ENCODE data around the gene REEP1. TPM values are rescaled to one million over a fixed set of nuclear protein-coding genes. Genes with fewer than 3 reads are reported as not detected.

The REEP1 gene
- total RNA-seq, 1 donor from 2014 or later = 0.62 TPM

DNA sequence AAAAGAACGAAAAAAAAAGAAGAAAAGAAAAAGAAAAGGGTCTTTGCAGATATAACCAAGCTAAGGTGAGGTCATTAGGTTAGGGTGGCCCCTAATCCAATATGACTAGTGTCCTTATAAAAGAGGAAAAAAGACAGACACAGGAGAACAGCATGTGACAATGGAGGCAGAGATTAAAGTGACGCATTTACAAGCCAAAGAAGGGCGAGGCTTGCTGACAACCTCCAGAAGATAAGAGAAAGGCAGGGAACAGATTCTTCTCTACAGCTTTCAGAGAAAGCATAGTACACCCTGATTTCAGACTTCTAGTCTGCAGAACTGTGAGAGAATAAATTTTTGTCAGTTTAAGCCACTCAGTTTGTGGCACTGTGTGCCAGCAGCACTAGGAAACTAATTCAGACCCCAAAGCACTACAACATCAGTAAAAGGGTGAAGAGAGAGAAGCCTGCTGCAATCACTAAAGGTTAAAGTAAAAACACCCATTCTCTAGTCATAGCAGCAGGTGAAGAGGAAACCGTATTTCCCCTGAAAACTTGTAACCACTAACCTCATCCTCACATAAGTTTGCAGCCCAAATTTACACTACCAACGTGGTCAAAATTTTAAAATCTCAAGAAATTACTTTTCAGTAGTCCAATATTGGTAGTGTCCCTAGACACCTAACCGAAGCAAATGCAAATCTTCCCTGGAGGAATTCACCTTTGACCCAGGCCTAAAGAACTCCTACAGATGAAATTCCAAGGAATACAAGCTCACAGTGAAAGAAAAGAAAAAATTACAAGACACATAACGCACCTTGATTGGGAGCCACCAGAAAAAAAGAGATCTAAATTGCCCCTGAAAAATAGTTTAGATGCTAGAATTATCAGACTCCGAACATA lies 17.5 kb downstream of the REEP1 start:
- Mint-ChIP-seq H3K27ac (ENCODE audit: unreplicated experiment) (no peak overlapping the region), H3K4me1 (ENCODE audit: unreplicated experiment) (no peaks in the 10 kb centered on the region), H3K4me3 (ENCODE audit: unreplicated experiment) (no peak overlapping the region), H3K9me3 (ENCODE audit: unreplicated experiment) (no peaks in the 10 kb centered on the region), H3K36me3 (ENCODE audit: low read depth, unreplicated experiment) (no peaks in the 10 kb centered on the region), H3K27me3 (ENCODE audit: unreplicated experiment) (peaks cover 1% of the 10 kb centered on the region)
- no peak for TF ChIP-seq CTCF (IDR thresholded peaks at IDR 0.05; ENCODE audit: unreplicated experiment)
- DNase-seq (ENCODE audit: low spot score) = no peak

DNA sequence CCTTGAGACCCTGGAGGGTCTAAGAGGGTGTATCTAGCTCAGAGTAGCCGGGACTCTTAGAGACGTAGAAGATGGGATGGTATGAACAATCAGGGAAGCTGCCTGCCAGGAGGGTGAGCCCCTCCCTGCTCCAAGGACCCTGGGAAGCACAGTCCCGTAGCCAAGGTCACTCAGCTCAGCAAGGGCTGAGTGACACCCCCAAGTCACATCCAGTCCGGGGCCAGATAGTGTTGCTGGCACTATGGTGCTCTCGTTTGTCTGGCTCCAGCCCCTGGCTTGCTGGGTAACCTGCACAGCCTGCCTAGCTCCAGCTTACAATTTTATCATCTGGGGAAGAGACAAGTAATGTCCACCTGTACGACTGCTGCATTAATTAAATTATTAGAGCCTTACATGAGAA lies 22.3 kb downstream of the REEP1 start:
- Mint-ChIP-seq H3K36me3 (ENCODE audit: low read depth, unreplicated experiment) (no peaks in the 10 kb centered on the region), H3K4me3 (ENCODE audit: unreplicated experiment) (no peak overlapping the region), H3K27me3 (ENCODE audit: unreplicated experiment) (peaks cover 3% of the 10 kb centered on the region), H3K9me3 (ENCODE audit: unreplicated experiment) (no peaks in the 10 kb centered on the region), H3K4me1 (ENCODE audit: unreplicated experiment) (no peaks in the 10 kb centered on the region), H3K27ac (ENCODE audit: unreplicated experiment) (no peak overlapping the region)
- no peak for DNase-seq (ENCODE audit: low spot score)
- TF ChIP-seq CTCF (IDR thresholded peaks at IDR 0.05; ENCODE audit: unreplicated experiment) = no peak

- no peak for DNase-seq (ENCODE audit: low spot score)
- H3K27me3 Mint-ChIP-seq (ENCODE audit: unreplicated experiment) = peaks cover 1% of the 10 kb centered on the region
- H3K4me3 Mint-ChIP-seq (ENCODE audit: unreplicated experiment) = no peak overlapping the region
- H3K9me3 Mint-ChIP-seq (ENCODE audit: unreplicated experiment) = no peaks in the 10 kb centered on the region
- H3K4me1 Mint-ChIP-seq (ENCODE audit: unreplicated experiment) = no peaks in the 10 kb centered on the region
- TF ChIP-seq CTCF (IDR thresholded peaks at IDR 0.05; ENCODE audit: unreplicated experiment) = no peak
- H3K36me3 Mint-ChIP-seq (ENCODE audit: low read depth, unreplicated experiment) = no peaks in the 10 kb centered on the region
- H3K27ac Mint-ChIP-seq (ENCODE audit: unreplicated experiment) = no peak overlapping the region
These were observed 23.3 kb downstream of the REEP1 start for GRCh38 chr2:86314125-86314524.

DNA sequence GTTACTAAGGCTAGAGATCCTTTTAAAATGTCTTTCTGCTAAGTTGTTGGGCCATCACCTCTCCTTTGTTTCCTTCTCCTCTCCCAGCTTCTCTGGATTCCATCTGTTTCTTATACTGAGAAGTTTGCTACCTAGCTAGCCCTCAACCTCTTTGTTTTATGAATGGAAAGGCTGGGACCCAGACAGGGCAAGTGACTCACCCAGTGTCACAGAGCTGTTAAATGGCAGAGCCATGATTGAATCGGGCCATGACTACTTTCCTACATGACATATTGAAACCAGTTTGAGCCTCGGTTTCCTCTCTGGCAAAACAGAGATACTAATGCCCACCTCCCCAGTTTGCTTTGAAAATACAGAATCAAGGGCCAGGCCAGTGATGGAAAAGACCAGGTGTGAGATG lies 24.1 kb downstream of the REEP1 start:
- no peak for TF ChIP-seq CTCF (IDR thresholded peaks at IDR 0.05; ENCODE audit: unreplicated experiment)
- no peak for DNase-seq (ENCODE audit: low spot score)
- no peak overlapping the region for H3K4me3 Mint-ChIP-seq (ENCODE audit: unreplicated experiment)
- H3K36me3 Mint-ChIP-seq (ENCODE audit: low read depth, unreplicated experiment) = no peaks in the 10 kb centered on the region
- H3K4me1 Mint-ChIP-seq (ENCODE audit: unreplicated experiment) = no peaks in the 10 kb centered on the region
- no peaks in the 10 kb centered on the region for H3K9me3 Mint-ChIP-seq (ENCODE audit: unreplicated experiment)
- no peak overlapping the region for H3K27ac Mint-ChIP-seq (ENCODE audit: unreplicated experiment)
- peaks cover 1% of the 10 kb centered on the region for H3K27me3 Mint-ChIP-seq (ENCODE audit: unreplicated experiment)

- H3K4me1 Mint-ChIP-seq (ENCODE audit: unreplicated experiment) = no peaks in the 10 kb centered on the region
- H3K36me3 Mint-ChIP-seq (ENCODE audit: low read depth, unreplicated experiment) = no peaks in the 10 kb centered on the region
- TF ChIP-seq CTCF (IDR thresholded peaks at IDR 0.05; ENCODE audit: unreplicated experiment) = no peak
- no peak overlapping the region for H3K27ac Mint-ChIP-seq (ENCODE audit: unreplicated experiment)
- H3K27me3 Mint-ChIP-seq (ENCODE audit: unreplicated experiment) = peaks cover 1% of the 10 kb centered on the region
- no peaks in the 10 kb centered on the region for H3K9me3 Mint-ChIP-seq (ENCODE audit: unreplicated experiment)
- no peak for DNase-seq (ENCODE audit: low spot score)
- no peak overlapping the region for H3K4me3 Mint-ChIP-seq (ENCODE audit: unreplicated experiment)
These were observed 25.5 kb downstream of the REEP1 start for GRCh38 chr2:86311879-86312278.

Data from endothelial cell (in vitro differentiated cells).